ENCODE results near the gene HPCA.

GRCh38 chr1:32873484-32873883 is 12.8 kb upstream of the HPCA start:
- TF ChIP-seq POLR2A (IDR thresholded peaks at IDR 0.05) = no peak
- TF ChIP-seq, protein P1, sequence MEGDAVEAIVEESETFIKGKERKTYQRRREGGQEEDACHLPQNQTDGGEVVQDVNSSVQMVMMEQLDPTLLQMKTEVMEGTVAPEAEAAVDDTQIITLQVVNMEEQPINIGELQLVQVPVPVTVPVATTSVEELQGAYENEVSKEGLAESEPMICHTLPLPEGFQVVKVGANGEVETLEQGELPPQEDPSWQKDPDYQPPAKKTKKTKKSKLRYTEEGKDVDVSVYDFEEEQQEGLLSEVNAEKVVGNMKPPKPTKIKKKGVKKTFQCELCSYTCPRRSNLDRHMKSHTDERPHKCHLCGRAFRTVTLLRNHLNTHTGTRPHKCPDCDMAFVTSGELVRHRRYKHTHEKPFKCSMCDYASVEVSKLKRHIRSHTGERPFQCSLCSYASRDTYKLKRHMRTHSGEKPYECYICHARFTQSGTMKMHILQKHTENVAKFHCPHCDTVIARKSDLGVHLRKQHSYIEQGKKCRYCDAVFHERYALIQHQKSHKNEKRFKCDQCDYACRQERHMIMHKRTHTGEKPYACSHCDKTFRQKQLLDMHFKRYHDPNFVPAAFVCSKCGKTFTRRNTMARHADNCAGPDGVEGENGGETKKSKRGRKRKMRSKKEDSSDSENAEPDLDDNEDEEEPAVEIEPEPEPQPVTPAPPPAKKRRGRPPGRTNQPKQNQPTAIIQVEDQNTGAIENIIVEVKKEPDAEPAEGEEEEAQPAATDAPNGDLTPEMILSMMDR (IDR thresholded peaks at IDR 0.05) = no peak
